DOHH2 (cell line): ENCODE data around the gene SLC7A7.

ENCODE experiments used
- EZH2phosphoT487 ChIP-seq: fragments of 200-600 bp; sonication (generic); IDR thresholded peaks from 2 replicates; pipeline ENCODE4 v1.6.1; 2017; ENCODE audit warnings: borderline replicate concordance, mild to moderate bottlenecking, antibody characterized with exemption, low read length, moderate library complexity, mixed read lengths
- TF ChIP-seq, protein P1 (sequence below): fragments of 200-600 bp; sonication (generic); IDR thresholded peaks from one replicate; pipeline ENCODE4 v1.5.1; 2014; ENCODE audit warnings: antibody characterized with exemption, mild to moderate bottlenecking, low read depth, low read length; ENCODE audit not compliant: poor library complexity, severe bottlenecking

DNA sequence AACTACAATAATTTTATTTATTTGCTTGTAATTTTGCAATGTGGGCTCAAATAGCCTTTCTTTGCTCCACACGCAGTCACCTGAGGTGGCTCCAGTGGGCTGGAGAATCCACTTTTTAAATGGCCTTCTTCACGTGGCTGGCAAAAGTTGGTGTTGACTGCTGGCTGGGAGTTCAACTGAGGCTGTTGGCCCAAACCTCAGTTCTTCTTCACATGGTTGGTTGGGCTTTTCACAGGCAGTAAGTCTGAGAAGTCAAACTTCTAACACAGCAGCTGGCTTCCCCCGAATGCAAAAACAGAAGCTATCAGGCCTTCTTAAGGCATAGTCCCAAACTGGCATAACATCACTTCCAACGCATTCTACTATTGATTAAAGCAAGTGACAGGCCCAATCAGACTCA lies 50.9 kb downstream of the SLC7A7 start:
- TF ChIP-seq, protein P1, sequence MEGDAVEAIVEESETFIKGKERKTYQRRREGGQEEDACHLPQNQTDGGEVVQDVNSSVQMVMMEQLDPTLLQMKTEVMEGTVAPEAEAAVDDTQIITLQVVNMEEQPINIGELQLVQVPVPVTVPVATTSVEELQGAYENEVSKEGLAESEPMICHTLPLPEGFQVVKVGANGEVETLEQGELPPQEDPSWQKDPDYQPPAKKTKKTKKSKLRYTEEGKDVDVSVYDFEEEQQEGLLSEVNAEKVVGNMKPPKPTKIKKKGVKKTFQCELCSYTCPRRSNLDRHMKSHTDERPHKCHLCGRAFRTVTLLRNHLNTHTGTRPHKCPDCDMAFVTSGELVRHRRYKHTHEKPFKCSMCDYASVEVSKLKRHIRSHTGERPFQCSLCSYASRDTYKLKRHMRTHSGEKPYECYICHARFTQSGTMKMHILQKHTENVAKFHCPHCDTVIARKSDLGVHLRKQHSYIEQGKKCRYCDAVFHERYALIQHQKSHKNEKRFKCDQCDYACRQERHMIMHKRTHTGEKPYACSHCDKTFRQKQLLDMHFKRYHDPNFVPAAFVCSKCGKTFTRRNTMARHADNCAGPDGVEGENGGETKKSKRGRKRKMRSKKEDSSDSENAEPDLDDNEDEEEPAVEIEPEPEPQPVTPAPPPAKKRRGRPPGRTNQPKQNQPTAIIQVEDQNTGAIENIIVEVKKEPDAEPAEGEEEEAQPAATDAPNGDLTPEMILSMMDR: no peak
- TF ChIP-seq EZH2phosphoT487: no peak
